SK-MEL-5 (cell line): ENCODE measurements around the gene PGLYRP1. TPM values are rescaled to one million over a fixed set of nuclear protein-coding genes. Genes with fewer than 3 reads are reported as not detected.

Source experiments
- DNase-seq: peaks from one replicate; pipeline ENCODE4 v3.0.0-alpha.2; 2016; ENCODE audit warnings: low read depth, low spot score
- in situ Hi-C: cut with HindIII; loops from 2 replicates; pipeline ENCODE4 v1.10.0; 2016; ENCODE audit warnings: low sequenced_read_pairs, high pct_unique_total_duplicates, low pct_unique_long_range_greater_than_20kb
- total RNA-seq: library from RNA; depleted of rRNA; stranded (reverse); fragments of >200 nt; shearing (Covaris generic); gene quantifications from 2 replicates; pipeline ENCODE4 v1.2.3, GENCODE V29; 2014

Gene PGLYRP1
- total RNA-seq, 1 experiment from 2014 or later: not detected

- in situ Hi-C loops: no loop called here
- no peak for DNase-seq
Observed at GRCh38 chr19:46015687-46016425, 7.0 kb downstream of the PGLYRP1 start.

- no peak for DNase-seq
- in situ Hi-C loops: no loop called here
Observed at GRCh38 chr19:46014941-46015686, 7.7 kb downstream of the PGLYRP1 start.

GRCh38 chr19:46014534-46014933, 8.3 kb downstream of the PGLYRP1 start:
- DNase-seq: no peak
- in situ Hi-C loops: no loop called here

- in situ Hi-C loops: no loop called here
Observed at GRCh38 chr19:46009530-46010510, 13.0 kb downstream of the PGLYRP1 start.

GRCh38 chr19:46006411-46006810, 16.4 kb downstream of the PGLYRP1 start:
- in situ Hi-C loops: no loop called here
- no peak for DNase-seq

More at GRCh38 chr19:46009530-46010510, 13.0 kb downstream of the PGLYRP1 start:
- DNase-seq: peak; percentile 77

- in situ Hi-C loops: no loop called here
Observed at GRCh38 chr19:46002678-46003275, 20.1 kb downstream of the PGLYRP1 start.

GRCh38 chr19:46000491-46001246, 22.2 kb downstream of the PGLYRP1 start:
- no peak for DNase-seq
- in situ Hi-C loops: no loop called here

More at GRCh38 chr19:46002678-46003275, 20.1 kb downstream of the PGLYRP1 start:
- DNase-seq: no peak

- DNase-seq: no peak
- in situ Hi-C loops: no loop called here
Observed at GRCh38 chr19:45999653-46000121, 23.2 kb downstream of the PGLYRP1 start.

GRCh38 chr19:45998834-45999233, 24.0 kb downstream of the PGLYRP1 start:
- in situ Hi-C loops: no loop called here
- no peak for DNase-seq

- in situ Hi-C loops: no loop called here
- no peak for DNase-seq
Observed at GRCh38 chr19:45996933-45997332, 25.9 kb downstream of the PGLYRP1 start.

- in situ Hi-C loops: no loop called here
Observed at GRCh38 chr19:45995715-45996385, 27.0 kb downstream of the PGLYRP1 start.

GRCh38 chr19:45994998-45995714, 27.7 kb downstream of the PGLYRP1 start, which contains the start of gene CCDC61:
Gene CCDC61 (plus strand): TSS chr19:45995467. CDS start chr19:46003019, 7,552 bp downstream.
- in situ Hi-C loops: no loop called here
- DNase-seq: peak; percentile 100

More at GRCh38 chr19:45995715-45996385, 27.0 kb downstream of the PGLYRP1 start:
- DNase-seq: no peak

- in situ Hi-C loops: no loop called here
- no peak for DNase-seq
Observed at GRCh38 chr19:45994456-45994997, 28.3 kb downstream of the PGLYRP1 start.

GRCh38 chr19:45990113-45990728, 32.6 kb downstream of the PGLYRP1 start:
- in situ Hi-C loops: no loop called here
- no peak for DNase-seq

GRCh38 chr19:45985321-45985720, 37.5 kb downstream of the PGLYRP1 start:
- in situ Hi-C loops: no loop called here
- no peak for DNase-seq
